ENCODE data around the gene PDE10A.
"Not testable (repeated sequence)": the region's sequence is repeated elsewhere in the genome, so short reads cannot be mapped to it uniquely, and the experiment has no call there.

The PDE10A gene

DNA sequence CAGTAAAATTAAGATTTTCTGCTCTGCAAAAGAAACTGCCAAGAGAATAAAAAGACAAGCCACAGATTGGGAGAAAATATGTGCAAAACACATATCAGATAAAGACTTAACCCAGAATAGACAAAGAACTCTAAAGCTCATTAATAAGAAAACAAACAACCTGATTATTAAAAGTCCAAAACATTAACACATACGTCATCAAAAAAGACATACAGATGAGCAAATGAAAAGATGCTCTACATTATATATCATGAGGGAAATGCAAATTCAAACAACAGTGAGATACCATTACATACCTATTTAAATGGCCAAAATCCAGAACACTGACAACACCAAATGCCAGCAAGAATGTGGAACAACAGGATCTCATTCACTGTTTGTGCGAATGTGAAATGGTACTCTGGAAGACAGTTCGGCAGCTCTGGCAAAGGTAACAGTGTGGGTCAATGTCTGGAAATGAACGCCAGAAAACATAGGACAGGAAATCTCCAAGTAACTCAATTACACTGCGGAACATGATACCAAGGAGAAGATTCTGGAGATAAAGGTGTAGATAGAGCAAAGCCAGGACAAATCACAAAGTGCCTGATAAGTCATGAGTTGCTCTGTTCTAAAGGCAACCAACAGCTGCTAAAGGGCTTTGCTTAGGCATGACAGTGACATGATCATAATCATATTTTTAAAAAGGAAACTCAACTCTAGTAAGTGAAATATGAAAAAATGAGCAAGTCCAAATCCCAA, 96.8 kb downstream of the PDE10A start:
- DNase-seq (ENCODE audit: low spot score), result no peak
- in situ Hi-C loops (cut with MboI; ENCODE audit: low sequenced_read_pairs, unreplicated experiment), result no loop called here
- TF ChIP-seq CTCF (IDR thresholded peaks at IDR 0.05; ENCODE audit: borderline replicate concordance, control extremely low read depth, extremely low read depth, insufficient read depth, missing control alignments), result no peak

DNA sequence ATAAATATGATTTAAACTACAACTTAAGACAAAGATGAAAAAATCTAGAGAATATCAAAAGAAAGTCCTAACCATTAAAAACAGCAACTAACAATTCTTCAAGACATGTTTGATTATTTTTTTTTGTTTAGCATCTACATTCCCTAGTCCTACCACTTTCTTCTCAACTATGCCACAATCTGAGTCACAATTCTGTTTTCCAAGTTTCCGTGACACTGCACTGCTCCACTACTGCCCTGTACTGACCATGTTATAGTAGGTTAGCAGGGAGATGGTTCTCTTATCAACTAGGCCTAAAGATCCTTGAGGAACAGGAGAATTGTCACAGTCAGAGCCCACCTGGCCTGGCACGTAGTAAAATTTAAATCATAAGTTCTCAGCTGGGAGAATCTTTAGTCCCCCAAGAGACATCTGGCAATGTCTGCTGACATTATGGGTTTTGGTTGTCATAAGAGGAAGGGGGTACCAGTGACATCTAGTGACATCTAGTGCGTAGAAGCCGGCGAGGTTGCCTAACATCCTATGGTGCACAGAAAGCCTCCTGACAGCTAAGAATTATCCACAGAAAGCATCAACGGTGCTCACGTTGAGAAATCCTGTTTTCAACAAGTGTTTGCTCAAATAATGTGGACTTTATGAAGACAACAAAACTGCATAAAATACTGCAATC, 100.5 kb downstream of the PDE10A start:
- in situ Hi-C loops (cut with MboI; ENCODE audit: low sequenced_read_pairs, unreplicated experiment), result no loop called here
- no peak for TF ChIP-seq CTCF (IDR thresholded peaks at IDR 0.05; ENCODE audit: borderline replicate concordance, control extremely low read depth, extremely low read depth, insufficient read depth, missing control alignments)
- DNase-seq (ENCODE audit: low spot score), result no peak

DNA sequence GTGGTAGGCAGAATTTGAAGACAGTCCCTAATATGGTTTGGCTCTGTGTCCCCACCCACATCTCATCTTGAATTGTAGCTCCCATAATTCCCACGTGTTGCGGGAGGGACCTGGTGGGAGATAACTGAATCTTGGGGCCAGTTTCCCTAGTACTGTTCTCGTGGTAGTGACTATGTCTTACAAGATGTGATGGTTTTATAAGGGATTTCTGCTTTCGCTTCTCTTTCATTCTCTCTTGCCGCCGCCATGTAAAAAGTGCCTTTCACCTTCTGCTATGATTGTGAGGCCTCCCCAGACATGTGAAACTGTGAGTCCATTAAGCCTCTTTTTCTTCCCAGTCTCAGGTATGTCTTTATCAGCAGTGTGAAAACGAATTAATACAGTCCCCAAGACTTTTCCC, 103.4 kb downstream of the PDE10A start:
- no peak for TF ChIP-seq CTCF (IDR thresholded peaks at IDR 0.05; ENCODE audit: borderline replicate concordance, control extremely low read depth, extremely low read depth, insufficient read depth, missing control alignments)
- DNase-seq (ENCODE audit: low spot score), result no peak

DNA sequence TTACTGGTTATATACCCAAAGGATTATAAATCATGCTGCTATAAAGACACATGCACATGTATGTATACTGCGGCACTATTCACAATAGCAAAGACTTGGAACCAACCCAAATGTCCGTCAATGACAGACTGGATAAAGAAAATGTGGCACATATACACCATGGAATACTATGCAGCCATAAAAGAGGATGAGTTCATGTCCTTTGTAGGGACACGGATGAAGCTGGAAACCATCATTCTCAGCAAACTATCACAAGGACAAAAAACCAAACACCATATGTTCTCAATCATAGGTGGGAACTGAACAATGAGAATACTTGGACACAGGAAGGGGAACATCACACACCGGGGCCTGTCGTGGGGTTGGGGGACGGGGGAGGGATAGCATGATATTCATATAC, 104.9 kb downstream of the PDE10A start:
- in situ Hi-C loops (cut with MboI; ENCODE audit: low sequenced_read_pairs, unreplicated experiment); DNase-seq (ENCODE audit: low spot score): not testable (repeated sequence)

More for the DNA sequence above, 103.4 kb downstream of the PDE10A start:
- in situ Hi-C loops (cut with MboI; ENCODE audit: low sequenced_read_pairs, unreplicated experiment), result no loop called here

DNA sequence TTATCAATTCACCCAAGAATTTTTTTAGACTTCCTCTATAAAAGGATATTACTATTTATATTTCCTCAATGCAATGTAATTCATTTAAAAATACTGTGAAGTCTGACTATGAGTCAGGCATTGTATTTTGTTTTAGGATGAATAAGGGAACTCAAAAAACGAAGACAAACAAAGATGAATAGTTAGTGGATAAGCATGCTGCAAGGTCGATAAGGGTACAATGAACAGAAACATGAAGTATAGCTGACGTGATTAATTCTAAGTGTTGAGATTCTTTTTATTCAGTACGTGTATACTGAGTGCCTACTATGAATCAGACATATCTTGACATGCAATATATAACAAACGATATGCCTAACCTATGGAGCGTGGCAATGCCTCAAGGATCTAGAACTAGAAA, 105.4 kb downstream of the PDE10A start:
- TF ChIP-seq CTCF (IDR thresholded peaks at IDR 0.05; ENCODE audit: borderline replicate concordance, control extremely low read depth, extremely low read depth, insufficient read depth, missing control alignments), result no peak
- in situ Hi-C loops (cut with MboI; ENCODE audit: low sequenced_read_pairs, unreplicated experiment), result no loop called here

GRCh38 chr6:165556116-165556843, 106.8 kb downstream of the PDE10A start:
- in situ Hi-C loops (cut with MboI; ENCODE audit: low sequenced_read_pairs, unreplicated experiment), result no loop called here
- no peak for TF ChIP-seq CTCF (IDR thresholded peaks at IDR 0.05; ENCODE audit: borderline replicate concordance, control extremely low read depth, extremely low read depth, insufficient read depth, missing control alignments)
- DNase-seq (ENCODE audit: low spot score), result no peak

More for the DNA sequence above, 105.4 kb downstream of the PDE10A start:
- DNase-seq (ENCODE audit: low spot score), result no peak

DNA sequence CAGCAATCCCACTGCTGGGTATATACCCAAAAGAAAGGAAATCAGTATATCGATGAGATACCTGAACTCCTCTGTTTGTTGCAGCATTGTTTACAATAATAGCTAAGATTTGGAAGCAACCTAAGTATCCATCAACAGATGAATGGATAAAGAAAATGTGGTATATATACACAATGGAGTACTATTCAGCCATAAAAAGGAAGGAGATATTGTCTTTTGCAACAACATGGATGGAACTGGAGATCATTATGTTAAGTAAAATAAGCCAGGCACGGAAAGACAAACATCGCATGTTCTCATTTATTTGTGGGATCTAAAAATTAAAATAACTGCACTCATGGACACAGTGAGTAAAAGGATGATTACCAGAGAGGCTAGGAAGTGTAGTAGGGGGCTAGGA, 108.4 kb downstream of the PDE10A start:
- DNase-seq (ENCODE audit: low spot score); in situ Hi-C loops (cut with MboI; ENCODE audit: low sequenced_read_pairs, unreplicated experiment): not testable (repeated sequence)

All from GM13976 (cell line).